Fibroblast of the aortic adventitia (primary cell): ENCODE measurements around the gene NAP1L1. TPM values are rescaled to one million over a fixed set of nuclear protein-coding genes. Genes with fewer than 3 reads are reported as not detected.

ENCODE experiments used
- DNase-seq: peaks from one replicate; pipeline ENCODE4 v3.0.0-alpha.2; 2010; ENCODE audit warnings: low read depth
- H3K4me3 ChIP-seq: 2 replicates; pipeline ENCODE4 v1.5.1; 2011; ENCODE audit warnings: low read depth, mild to moderate bottlenecking, control low read depth, low read length, moderate library complexity
- CTCF ChIP-seq: IDR thresholded peaks from 2 replicates; pipeline ENCODE4 v1.5.1; 2011; ENCODE audit warnings: mild to moderate bottlenecking, low read length, control low read depth, inconsistent platforms; ENCODE audit not compliant: insufficient read depth
- total RNA-seq: library from RNA; depleted of rRNA; stranded (reverse); fragments of >200 nt; gene quantifications from 2 replicates; pipeline ENCODE4 v1.2.3, GENCODE V29; 2012; ENCODE audit warnings: low replicate concordance

The NAP1L1 gene
- total RNA-seq, 1 donor = 377 TPM

GRCh38 chr12:76042147-76042546 is 42.3 kb downstream of the NAP1L1 start:
- no peak for TF ChIP-seq CTCF
- H3K4me3 ChIP-seq = no peak overlapping the region
- DNase-seq = no peak

GRCh38 chr12:76041406-76041805 is 43.1 kb downstream of the NAP1L1 start:
- TF ChIP-seq CTCF = no peak
- no peak for DNase-seq
- H3K4me3 ChIP-seq = no peak overlapping the region

GRCh38 chr12:76040461-76040860 is 44.0 kb downstream of the NAP1L1 start:
- TF ChIP-seq CTCF = no peak
- DNase-seq = no peak
- no peak overlapping the region for H3K4me3 ChIP-seq

GRCh38 chr12:76038176-76038575 is 46.3 kb downstream of the NAP1L1 start:
- TF ChIP-seq CTCF = no peak
- H3K4me3 ChIP-seq = no peak overlapping the region
- no peak for DNase-seq

GRCh38 chr12:76037130-76038103 is 47.1 kb downstream of the NAP1L1 start:
- no peak overlapping the region for H3K4me3 ChIP-seq
- peak; percentile 82 for TF ChIP-seq CTCF
- DNase-seq = peak; percentile 93

- no peak for TF ChIP-seq CTCF
- no peak overlapping the region for H3K4me3 ChIP-seq
- no peak for DNase-seq
Measured at GRCh38 chr12:76035045-76035444, 49.4 kb downstream of the NAP1L1 start.
